A673 (cell line): ENCODE measurements around the gene ZEB1.

ENCODE experiments used
- EZH2 ChIP-seq: fragments of 200-600 bp; sonication (generic); IDR thresholded peaks from 2 replicates; pipeline ENCODE4 v1.6.1; 2017; ENCODE audit warnings: borderline replicate concordance, low read depth, mild to moderate bottlenecking, mixed read lengths, antibody characterized with exemption, low read length; ENCODE audit not compliant: poor library complexity, severe bottlenecking
- TF ChIP-seq, protein P1 (sequence below): fragments of 300-800, 200-600 bp; sonication (generic); conservative IDR thresholded peaks from 2 replicates; pipeline ENCODE4 v1.5.1; 2017; ENCODE audit warnings: low read depth, mild to moderate bottlenecking, antibody characterized with exemption, low read length, moderate library complexity, mixed read lengths

DNA sequence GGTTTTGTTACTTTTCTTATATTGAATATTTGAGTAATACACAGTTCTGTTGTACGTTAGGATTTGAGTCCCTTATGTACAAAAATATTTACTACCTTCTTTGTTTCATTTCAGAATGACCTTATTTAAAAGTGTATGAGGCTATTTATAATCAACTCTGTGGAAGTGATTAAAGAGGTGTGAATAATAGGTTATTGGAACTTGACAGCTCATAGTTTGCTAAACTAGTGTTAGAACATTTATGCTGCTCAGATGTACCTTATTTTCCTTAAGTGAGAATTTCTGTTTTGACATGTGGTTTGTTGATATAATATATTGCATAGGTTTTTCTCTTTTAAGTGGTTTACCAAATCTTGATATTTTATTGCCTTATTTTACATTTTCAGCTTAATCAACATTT lies 105.5 kb downstream of the ZEB1 start:
- TF ChIP-seq, protein P1, sequence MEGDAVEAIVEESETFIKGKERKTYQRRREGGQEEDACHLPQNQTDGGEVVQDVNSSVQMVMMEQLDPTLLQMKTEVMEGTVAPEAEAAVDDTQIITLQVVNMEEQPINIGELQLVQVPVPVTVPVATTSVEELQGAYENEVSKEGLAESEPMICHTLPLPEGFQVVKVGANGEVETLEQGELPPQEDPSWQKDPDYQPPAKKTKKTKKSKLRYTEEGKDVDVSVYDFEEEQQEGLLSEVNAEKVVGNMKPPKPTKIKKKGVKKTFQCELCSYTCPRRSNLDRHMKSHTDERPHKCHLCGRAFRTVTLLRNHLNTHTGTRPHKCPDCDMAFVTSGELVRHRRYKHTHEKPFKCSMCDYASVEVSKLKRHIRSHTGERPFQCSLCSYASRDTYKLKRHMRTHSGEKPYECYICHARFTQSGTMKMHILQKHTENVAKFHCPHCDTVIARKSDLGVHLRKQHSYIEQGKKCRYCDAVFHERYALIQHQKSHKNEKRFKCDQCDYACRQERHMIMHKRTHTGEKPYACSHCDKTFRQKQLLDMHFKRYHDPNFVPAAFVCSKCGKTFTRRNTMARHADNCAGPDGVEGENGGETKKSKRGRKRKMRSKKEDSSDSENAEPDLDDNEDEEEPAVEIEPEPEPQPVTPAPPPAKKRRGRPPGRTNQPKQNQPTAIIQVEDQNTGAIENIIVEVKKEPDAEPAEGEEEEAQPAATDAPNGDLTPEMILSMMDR, result no peak
- TF ChIP-seq EZH2, result no peak
